KMS-11 (cell line): ENCODE results near the gene P4HB.

Source experiments
- H2AFZ ChIP-seq: fragments of 200-600 bp; sonication (generic); 2 replicates; pipeline ENCODE4 v1.6.1; 2016; ENCODE audit warnings: antibody characterized with exemption, mixed run types, low read depth
- H3K27ac ChIP-seq: fragments of 200-600 bp; sonication (generic); 2 replicates; pipeline ENCODE4 v1.6.1; 2016; ENCODE audit warnings: mild to moderate bottlenecking, mixed run types
- H3K27me3 ChIP-seq: fragments of 200-600 bp; sonication (generic); 2 replicates; pipeline ENCODE4 v1.6.1; 2017; ENCODE audit warnings: mild to moderate bottlenecking, low read depth, mixed run types, moderate library complexity; ENCODE audit not compliant: insufficient read depth
- H3K36me3 ChIP-seq: fragments of 200-600 bp; sonication (generic); 2 replicates; pipeline ENCODE4 v1.6.1; 2017; ENCODE audit warnings: mild to moderate bottlenecking, mixed run types; ENCODE audit not compliant: insufficient read depth
- H3K4me1 ChIP-seq: fragments of 200-600 bp; sonication (generic); 2 replicates; pipeline ENCODE4 v1.6.1; 2016; ENCODE audit warnings: mild to moderate bottlenecking, low read depth, mixed run types; ENCODE audit not compliant: poor library complexity, severe bottlenecking
- H3K4me2 ChIP-seq: fragments of 200-600 bp; sonication (generic); 2 replicates; pipeline ENCODE4 v1.7.0; 2016; ENCODE audit warnings: mild to moderate bottlenecking, mixed run types
- H3K4me3 ChIP-seq: fragments of 200-600 bp; sonication (generic); IDR thresholded peaks from 2 replicates; pipeline ENCODE4 v1.6.1; 2017; ENCODE audit warnings: low read depth, low read length, mixed read lengths; ENCODE audit not compliant: insufficient read depth
- H3K79me2 ChIP-seq: fragments of 200-600 bp; sonication (generic); 2 replicates; pipeline ENCODE4 v1.6.1; 2016; ENCODE audit warnings: low read depth, mixed run types; ENCODE audit not compliant: insufficient read depth
- H3K9ac ChIP-seq: fragments of 200-600 bp; sonication (generic); 2 replicates; pipeline ENCODE4 v1.6.1; 2016; ENCODE audit warnings: mild to moderate bottlenecking, mixed run types
- H4K20me1 ChIP-seq: fragments of 200-600 bp; sonication (generic); 2 replicates; pipeline ENCODE4 v1.6.1; 2016; ENCODE audit warnings: mild to moderate bottlenecking, mixed run types; ENCODE audit not compliant: insufficient read depth
- TF ChIP-seq, protein P1 (sequence below): fragments of 200-600 bp; sonication (generic); conservative IDR thresholded peaks from 2 replicates; pipeline ENCODE4 v1.6.1; 2017; ENCODE audit warnings: low read depth, mild to moderate bottlenecking, antibody characterized with exemption, low read length, moderate library complexity, mixed read lengths

The P4HB gene

DNA sequence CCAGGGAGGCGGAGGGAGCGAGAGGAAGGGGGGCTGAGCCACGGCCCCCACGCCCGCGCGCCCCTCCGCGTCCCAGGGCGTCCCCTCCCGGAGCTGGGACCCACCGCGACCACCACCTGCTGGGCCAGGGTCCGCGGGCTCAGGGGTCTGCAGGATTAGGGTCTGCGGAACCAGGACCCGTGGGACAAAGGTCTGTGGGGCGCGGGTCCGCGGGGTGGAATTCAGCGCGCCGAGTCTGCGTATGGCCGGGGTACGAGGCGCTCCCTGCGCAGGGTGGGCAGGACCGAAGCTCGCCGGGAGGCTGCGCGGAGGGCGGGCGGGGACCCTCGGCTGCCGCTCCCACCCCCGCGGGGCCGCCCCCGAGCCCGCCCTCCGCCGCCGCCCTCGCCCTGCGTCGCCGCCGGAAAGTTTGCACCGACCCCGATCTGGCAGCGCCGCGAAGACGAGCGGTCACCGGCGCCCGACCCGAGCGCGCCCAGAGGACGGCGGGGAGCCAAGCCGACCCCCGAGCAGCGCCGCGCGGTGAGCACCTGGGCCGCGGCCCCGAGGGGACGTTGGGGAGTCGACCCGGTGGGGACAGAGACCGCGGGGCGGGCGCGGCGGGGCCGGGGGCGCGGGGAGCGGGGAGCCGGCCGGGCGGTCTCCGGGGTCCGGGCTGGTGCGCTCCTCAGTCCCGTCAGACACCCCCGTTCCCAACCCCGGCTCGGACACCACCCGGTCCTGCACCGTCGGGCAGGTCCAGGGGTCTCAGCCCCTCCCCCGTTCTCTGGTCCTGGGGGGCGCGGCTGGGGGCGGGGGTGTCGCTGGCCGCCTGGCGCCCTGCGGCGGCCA is 56.4 kb downstream of the P4HB start, which contains the start of gene GCGR:
Gene GCGR, plus strand, starts transcription at position 423 of the 831 bp plus-strand sequence. CDS start 4,869 bp downstream, outside the sequence.
- Histone ChIP-seq H3K9ac (no peak within 1 kb of the TSS), H3K27me3 (peaks cover 93% of the 10 kb centered on the region), H3K4me1 (no peaks in the 10 kb centered on the region), H3K4me2 (no peak within 1 kb of the TSS), H3K36me3 (no peaks in the 10 kb centered on the region), H2AFZ (no peak within 1 kb of the TSS), H3K27ac (no peak within 1 kb of the TSS), H4K20me1 (no peaks in the 10 kb centered on the region), H3K79me2 (no peaks in the 10 kb centered on the region), H3K4me3 (no peak within 1 kb of the TSS)
- TF ChIP-seq, protein P1, sequence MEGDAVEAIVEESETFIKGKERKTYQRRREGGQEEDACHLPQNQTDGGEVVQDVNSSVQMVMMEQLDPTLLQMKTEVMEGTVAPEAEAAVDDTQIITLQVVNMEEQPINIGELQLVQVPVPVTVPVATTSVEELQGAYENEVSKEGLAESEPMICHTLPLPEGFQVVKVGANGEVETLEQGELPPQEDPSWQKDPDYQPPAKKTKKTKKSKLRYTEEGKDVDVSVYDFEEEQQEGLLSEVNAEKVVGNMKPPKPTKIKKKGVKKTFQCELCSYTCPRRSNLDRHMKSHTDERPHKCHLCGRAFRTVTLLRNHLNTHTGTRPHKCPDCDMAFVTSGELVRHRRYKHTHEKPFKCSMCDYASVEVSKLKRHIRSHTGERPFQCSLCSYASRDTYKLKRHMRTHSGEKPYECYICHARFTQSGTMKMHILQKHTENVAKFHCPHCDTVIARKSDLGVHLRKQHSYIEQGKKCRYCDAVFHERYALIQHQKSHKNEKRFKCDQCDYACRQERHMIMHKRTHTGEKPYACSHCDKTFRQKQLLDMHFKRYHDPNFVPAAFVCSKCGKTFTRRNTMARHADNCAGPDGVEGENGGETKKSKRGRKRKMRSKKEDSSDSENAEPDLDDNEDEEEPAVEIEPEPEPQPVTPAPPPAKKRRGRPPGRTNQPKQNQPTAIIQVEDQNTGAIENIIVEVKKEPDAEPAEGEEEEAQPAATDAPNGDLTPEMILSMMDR: no peak

GRCh38 chr17:81802856-81803643 is 57.3 kb downstream of the P4HB start:
- H2AFZ ChIP-seq: no peak overlapping the region
- no peaks in the 10 kb centered on the region for H3K36me3 ChIP-seq
- H3K4me1 ChIP-seq: no peaks in the 10 kb centered on the region
- H3K27ac ChIP-seq: no peak overlapping the region
- H3K27me3 ChIP-seq: peaks cover 84% of the 10 kb centered on the region
- H3K79me2 ChIP-seq: no peaks in the 10 kb centered on the region
- no peaks in the 10 kb centered on the region for H4K20me1 ChIP-seq
- no peak overlapping the region for H3K4me3 ChIP-seq
- TF ChIP-seq, protein P1: no peak
- H3K9ac ChIP-seq: no peak overlapping the region
- H3K4me2 ChIP-seq: no peak overlapping the region

DNA sequence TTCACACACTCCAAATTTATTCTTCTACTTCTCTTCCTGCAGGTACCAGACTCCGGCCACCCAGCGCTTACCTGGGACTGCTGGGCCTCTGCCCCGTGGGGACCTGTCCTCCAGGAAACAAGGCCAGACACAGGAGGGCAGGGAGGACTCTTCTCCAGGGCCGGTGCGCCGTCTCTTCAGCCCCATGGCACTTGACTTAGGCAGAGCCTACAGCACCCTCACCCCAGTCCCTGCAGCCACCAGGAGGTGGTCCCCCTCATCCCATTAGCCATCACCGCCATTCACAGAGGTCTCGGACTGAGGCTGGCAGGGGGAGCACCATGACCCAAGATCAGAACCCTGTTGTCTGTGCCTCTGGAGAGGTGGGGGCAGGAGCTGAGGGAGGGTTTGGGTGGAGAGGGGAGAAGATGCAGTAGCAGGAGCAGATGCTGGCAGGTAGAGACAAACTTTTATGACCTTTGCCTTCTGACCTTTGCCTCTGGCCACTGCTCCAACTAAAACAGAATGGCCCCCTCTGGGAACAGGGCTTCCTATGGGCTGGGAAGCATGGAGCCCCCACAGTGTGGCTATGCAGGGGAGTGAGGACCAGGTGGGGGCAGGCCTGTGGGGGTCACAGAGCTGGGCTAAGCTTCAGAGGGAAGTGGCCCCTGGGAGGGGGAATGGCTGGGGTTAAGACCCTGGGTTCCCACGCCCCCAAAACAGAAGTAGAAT is 58.1 kb downstream of the P4HB start:
- TF ChIP-seq, protein P1: no peak
- H4K20me1 ChIP-seq: no peaks in the 10 kb centered on the region
- H2AFZ ChIP-seq: no peak overlapping the region
- no peak overlapping the region for H3K9ac ChIP-seq
- no peaks in the 10 kb centered on the region for H3K4me1 ChIP-seq
- H3K36me3 ChIP-seq: no peaks in the 10 kb centered on the region
- H3K27me3 ChIP-seq: peaks cover 76% of the 10 kb centered on the region
- H3K4me2 ChIP-seq: no peak overlapping the region
- no peak overlapping the region for H3K27ac ChIP-seq
- no peak overlapping the region for H3K4me3 ChIP-seq
- no peaks in the 10 kb centered on the region for H3K79me2 ChIP-seq

DNA sequence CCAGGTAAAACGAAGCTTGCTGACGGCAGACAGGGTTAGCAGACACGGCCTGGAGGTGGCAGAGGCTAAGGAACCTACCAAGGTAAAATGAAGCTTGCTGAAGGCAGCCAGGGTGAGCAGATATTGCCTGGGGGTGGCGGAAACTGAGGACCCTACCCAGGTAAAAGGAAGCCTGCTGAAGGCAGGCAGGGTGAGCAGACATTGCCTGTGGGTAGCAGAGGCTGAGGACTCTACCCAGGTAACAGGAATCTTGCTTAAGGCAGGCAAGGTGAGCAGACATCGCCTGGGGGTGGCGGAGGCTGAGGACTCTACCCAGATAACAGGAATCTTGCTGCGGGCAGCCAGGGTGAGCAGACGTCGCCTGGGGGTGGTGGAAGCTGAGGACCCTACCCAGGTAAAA is 59.0 kb downstream of the P4HB start:
- H3K9ac ChIP-seq: no peak overlapping the region
- H3K79me2 ChIP-seq: no peaks in the 10 kb centered on the region
- no peak overlapping the region for H2AFZ ChIP-seq
- H3K4me2 ChIP-seq: no peak overlapping the region
- H3K4me1 ChIP-seq: no peaks in the 10 kb centered on the region
- TF ChIP-seq, protein P1: no peak
- no peaks in the 10 kb centered on the region for H4K20me1 ChIP-seq
- peaks cover 67% of the 10 kb centered on the region for H3K27me3 ChIP-seq
- no peak overlapping the region for H3K4me3 ChIP-seq
- H3K36me3 ChIP-seq: no peaks in the 10 kb centered on the region
- no peak overlapping the region for H3K27ac ChIP-seq
